ENCODE measurements around the gene CDHR2. TPM values are rescaled to one million over a fixed set of nuclear protein-coding genes. Genes with fewer than 3 reads are reported as not detected.

Gene CDHR2
- total RNA-seq, 2 donors from 2014 or later, result 0.67 to 0.81 TPM

DNA sequence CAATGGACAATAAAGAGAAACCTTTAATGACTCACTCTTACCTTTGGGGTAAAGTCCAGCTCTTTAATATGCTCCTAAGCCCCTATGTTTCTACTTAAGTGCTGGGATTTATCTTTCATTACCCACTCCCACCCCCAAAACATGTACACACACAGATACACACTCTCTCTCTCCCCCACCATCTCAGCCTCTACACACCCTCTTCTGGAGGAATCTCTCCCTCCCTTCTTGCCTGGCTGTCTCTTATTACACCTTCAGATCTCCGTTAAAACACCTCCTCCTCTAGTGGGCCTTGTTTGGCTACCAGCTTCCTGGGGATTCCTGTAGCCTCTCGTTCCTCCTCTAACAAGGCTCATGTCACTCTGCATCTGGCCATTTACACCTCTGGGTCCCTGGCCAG is 53.9 kb downstream of the CDHR2 start:
- no peak overlapping the region for H3K4me3 Mint-ChIP-seq
- H3K4me1 Mint-ChIP-seq (ENCODE audit: low read depth), result peaks cover 11% of the 10 kb centered on the region
- no peak for DNase-seq
- peaks cover 7% of the 10 kb centered on the region for H3K27me3 Mint-ChIP-seq (ENCODE audit: low read depth)
- ATAC-seq (replicated peaks in 1 of 2), result no peak
- H3K9me3 Mint-ChIP-seq, result no peaks in the 10 kb centered on the region
- no peaks in the 10 kb centered on the region for H3K36me3 Mint-ChIP-seq (ENCODE audit: insufficient read depth in 2 of 2)
- no peak overlapping the region for H3K27ac Mint-ChIP-seq

DNA sequence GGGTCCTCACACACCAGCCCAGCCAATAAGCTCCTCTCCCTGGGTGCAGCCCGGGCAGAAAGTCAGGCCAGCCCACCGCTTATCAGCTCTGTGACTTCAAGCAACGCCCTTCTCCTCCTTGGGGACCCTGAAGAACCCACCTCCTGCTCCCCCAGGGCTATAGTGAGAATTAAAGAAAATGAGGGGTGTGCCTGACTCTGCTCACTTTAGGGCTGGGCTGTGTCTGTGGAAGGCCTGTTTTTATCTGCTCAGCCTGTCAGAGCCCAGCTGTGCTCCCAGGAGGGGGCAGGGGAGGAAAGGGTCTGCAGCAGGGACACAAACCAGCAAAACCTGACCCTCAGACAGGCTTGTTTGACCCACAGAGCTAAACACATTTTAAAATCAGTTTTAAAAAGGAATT is 56.9 kb downstream of the CDHR2 start:
- H3K27me3 Mint-ChIP-seq (ENCODE audit: low read depth), result peaks cover 10% of the 10 kb centered on the region
- no peak for ATAC-seq (replicated peaks in 1 of 2)
- H3K36me3 Mint-ChIP-seq (ENCODE audit: insufficient read depth in 2 of 2), result peaks cover 0 to 2% of the 10 kb centered on the region in 2 donors
- no peaks in the 10 kb centered on the region for H3K9me3 Mint-ChIP-seq
- no peak overlapping the region for H3K27ac Mint-ChIP-seq
- peaks cover 11% of the 10 kb centered on the region for H3K4me1 Mint-ChIP-seq (ENCODE audit: low read depth)
- DNase-seq, result no peak
- no peak overlapping the region for H3K4me3 Mint-ChIP-seq

DNA sequence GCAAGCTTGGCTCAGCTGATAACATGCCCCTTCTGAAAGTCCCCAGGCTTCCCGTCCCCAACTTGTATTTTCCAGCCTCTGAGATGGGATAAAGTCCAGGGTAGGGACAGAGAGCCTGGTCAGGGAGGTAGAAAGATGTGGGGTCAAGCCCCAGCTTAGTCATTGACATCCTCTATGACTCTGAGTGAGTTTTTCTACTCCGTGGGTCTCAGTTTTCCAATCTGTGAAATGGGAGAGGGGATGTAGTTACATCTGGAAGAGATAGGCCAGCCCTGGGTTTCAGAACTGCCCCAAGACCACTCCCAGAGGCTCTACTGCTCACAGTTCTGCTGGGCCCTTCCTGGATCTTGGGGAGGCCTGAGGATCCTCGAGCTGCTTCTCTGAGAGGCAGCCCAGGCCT is 57.7 kb downstream of the CDHR2 start:
- no peak for ATAC-seq (replicated peaks in 1 of 2)
- H3K36me3 Mint-ChIP-seq (ENCODE audit: insufficient read depth in 2 of 2), result peaks cover 0 to 2% of the 10 kb centered on the region in 2 donors

DNA sequence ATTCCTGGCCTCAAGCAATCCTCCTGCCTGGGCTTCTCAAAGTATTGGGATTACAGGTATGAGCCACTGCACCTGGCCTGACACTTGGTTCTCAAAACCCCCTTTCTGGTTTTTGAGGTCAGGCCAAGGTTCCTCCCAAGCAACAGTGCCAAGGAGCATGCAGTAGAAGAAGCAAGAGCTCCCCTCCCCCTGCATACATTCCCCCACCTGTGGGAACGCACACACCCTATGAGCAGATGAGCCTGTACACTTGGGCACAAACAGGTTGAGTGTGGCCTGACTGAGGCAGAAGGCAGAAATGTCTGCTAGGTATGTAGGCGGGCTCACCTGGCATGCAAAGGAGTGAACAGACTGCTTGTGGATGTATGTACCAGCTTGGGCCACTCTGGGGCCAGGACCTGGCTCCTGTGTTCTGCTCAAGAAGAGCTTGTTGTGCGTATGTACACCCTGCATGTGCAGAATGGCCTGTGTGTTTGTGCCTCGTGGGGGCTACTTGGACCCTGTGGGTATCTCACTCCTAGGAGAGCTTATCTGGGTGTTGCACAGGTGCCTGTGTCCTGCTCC is 59.1 kb downstream of the CDHR2 start:
- Mint-ChIP-seq H3K27me3 (ENCODE audit: low read depth) (peaks cover 28% of the 10 kb centered on the region), H3K9me3 (no peaks in the 10 kb centered on the region), H3K4me1 (ENCODE audit: low read depth) (peaks cover 17% of the 10 kb centered on the region), H3K4me3 (peak overlapping the region; percentile 87 to 96), H3K36me3 (ENCODE audit: insufficient read depth in 2 of 2) (peaks cover 0 to 2% of the 10 kb centered on the region in 2 donors), H3K27ac (no peak overlapping the region)
- no peak for DNase-seq
- no peak for ATAC-seq (replicated peaks in 1 of 2)

More for the DNA sequence above, 57.7 kb downstream of the CDHR2 start:
- H3K27me3 Mint-ChIP-seq (ENCODE audit: low read depth), result peaks cover 16% of the 10 kb centered on the region
- no peak overlapping the region for H3K4me3 Mint-ChIP-seq
- peaks cover 17% of the 10 kb centered on the region for H3K4me1 Mint-ChIP-seq (ENCODE audit: low read depth)
- no peak for DNase-seq
- H3K9me3 Mint-ChIP-seq, result no peaks in the 10 kb centered on the region
- no peak overlapping the region for H3K27ac Mint-ChIP-seq

DNA sequence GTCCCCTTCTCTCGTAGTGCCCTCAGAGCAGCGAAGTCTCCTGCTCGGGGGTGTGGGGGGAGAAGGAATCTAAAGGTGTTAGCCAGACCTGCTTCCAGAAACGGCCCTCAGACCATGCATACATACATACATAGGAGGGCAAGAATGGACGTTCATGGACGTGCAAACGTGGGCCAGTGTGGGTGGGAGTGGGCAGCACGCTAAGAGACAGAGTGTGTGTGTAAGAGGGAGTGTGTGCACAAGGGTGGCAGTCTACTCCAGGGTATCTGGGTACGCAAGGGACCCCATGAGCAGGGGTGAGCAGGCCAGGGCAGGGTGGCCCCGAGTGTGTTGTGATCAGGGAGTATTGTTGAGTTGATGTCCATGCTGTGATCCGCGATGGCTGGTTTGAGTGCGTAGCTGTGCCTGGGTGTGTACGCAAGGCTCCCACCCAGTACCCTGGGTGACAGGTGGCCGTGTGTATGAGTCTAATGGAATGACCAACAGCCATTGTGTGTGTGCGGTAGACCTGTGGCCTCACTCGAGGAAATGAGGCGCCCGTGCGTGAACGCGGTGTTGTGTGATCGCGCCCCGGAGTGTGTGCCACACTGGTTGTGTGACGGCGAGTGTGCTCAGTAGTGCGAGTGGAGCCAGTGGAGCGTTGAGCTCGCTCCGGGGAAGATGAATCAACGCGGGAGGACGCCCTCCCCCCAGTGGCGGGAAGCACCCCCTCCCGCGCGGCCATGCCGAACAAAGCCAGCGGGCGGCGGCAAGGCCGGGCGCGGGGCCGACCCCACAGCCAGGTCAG is 60.0 kb downstream of the CDHR2 start:
- H3K4me1 Mint-ChIP-seq (ENCODE audit: low read depth), result peaks cover 17% of the 10 kb centered on the region

DNA sequence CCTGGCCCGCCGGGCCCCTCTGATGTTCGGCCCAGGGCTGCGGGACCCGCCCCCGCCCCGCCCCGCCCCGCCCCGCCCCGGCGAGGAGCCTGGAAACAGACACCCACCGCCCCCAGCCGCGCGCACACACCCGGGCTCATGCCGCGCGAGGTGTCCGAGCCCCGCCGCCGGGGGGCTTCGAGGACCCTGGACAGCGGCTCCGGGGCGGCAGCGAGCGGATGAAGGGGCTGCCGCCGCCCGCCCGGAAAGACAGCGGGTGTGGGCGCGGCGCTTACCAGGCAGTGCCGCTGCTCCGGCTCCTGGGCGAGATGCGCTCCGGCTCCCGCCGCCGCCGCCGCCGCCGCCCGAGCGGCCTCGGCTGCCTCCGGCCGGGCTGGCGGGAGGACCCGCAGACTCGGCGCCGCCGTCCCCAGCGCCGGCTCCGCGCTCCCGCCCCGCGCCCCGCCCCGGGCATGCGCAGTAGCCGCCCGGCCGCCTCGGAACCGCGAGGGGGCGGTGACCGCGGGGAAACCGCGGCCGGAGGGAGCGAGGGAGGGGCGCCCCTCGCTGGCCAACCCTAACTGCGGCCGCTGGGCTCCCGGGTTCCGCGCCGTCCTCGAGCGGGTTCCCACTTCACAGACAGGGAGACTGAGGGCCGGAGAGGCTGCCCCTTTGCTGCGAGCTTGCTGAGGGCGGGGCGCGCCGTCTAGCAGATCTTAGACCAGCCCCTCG is 60.7 kb downstream of the CDHR2 start, which contains the start of gene GPRIN1:
Gene GPRIN1 (minus strand): TSS at position 433 of the 711 bp plus-strand sequence. CDS start 10,322 bp downstream, outside the sequence.
- Mint-ChIP-seq H3K9me3 (no peaks in the 10 kb centered on the region), H3K27me3 (ENCODE audit: low read depth) (peaks cover 31% of the 10 kb centered on the region), H3K4me1 (ENCODE audit: low read depth) (peaks cover 17% of the 10 kb centered on the region), H3K27ac (peak within 1 kb of the TSS; percentile 90), H3K4me3 (peak within 1 kb of the TSS; percentile 87 to 96), H3K36me3 (ENCODE audit: insufficient read depth in 2 of 2) (peaks cover 0 to 2% of the 10 kb centered on the region in 2 donors)
- peak; percentile 83 to 86 for ATAC-seq (replicated peaks in 1 of 2)
- DNase-seq, result peak; percentile 71 to 83

More for the DNA sequence above, 60.0 kb downstream of the CDHR2 start:
- Mint-ChIP-seq H3K27me3 (ENCODE audit: low read depth) (peaks cover 28% of the 10 kb centered on the region), H3K36me3 (ENCODE audit: insufficient read depth in 2 of 2) (peaks cover 0 to 2% of the 10 kb centered on the region in 2 donors), H3K9me3 (no peaks in the 10 kb centered on the region), H3K27ac (peak overlapping the region; percentile 90), H3K4me3 (peak overlapping the region; percentile 87 to 96)
- DNase-seq (peak; percentile 23 to 25), ATAC-seq (replicated peaks in 1 of 2) (no peak)

DNA sequence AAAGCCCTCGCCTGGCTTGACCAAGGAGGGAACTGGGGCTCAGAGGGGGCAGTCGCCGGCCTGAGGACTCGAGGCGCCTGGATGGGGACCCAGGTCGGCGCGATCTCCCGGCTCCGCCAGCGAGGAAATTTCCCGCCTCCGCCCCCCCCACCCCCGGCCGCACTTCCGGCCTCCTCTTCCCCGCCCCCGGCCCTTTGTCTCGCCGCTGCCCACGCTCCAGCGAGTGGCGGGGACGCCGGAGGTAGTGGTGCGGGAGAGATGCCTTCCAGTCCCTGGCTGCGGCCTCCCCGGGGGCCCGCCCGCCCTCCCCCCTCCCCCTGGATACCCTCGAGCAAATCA is 61.3 kb downstream of the CDHR2 start:
- H3K36me3 Mint-ChIP-seq (ENCODE audit: insufficient read depth in 2 of 2), result peaks cover 0 to 2% of the 10 kb centered on the region in 2 donors
- peaks cover 37% of the 10 kb centered on the region for H3K27me3 Mint-ChIP-seq (ENCODE audit: low read depth)
- DNase-seq (peak in 1 of 2 donors; percentile 26), ATAC-seq (replicated peaks in 1 of 2) (peak; percentile 8 to 19)
- H3K4me3 Mint-ChIP-seq, result peak overlapping the region; percentile 72 to 79
- no peaks in the 10 kb centered on the region for H3K9me3 Mint-ChIP-seq
- no peak overlapping the region for H3K27ac Mint-ChIP-seq
- H3K4me1 Mint-ChIP-seq (ENCODE audit: low read depth), result peaks cover 17% of the 10 kb centered on the region

DNA sequence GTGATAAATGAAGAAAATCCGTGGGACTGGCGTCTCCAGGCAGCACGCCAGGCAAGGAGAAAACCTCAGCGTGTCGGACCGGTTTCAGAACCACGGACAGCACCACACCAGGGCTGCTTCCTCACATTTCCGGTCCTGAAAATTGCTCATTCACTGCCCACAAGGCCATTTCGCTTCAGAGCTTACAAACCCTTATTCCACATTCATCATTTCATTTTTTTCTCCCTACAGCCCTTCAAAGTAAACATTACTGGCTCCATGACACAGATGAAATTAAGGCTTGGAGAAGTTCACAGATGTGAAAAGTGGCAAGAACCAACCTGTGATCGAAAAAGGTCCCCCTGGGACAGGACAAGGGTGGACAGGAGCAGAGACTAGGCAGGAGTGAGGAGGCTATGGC is 62.3 kb downstream of the CDHR2 start:
- Mint-ChIP-seq H3K27ac (no peak overlapping the region), H3K36me3 (ENCODE audit: insufficient read depth in 2 of 2) (peaks cover 0 to 2% of the 10 kb centered on the region in 2 donors), H3K4me1 (ENCODE audit: low read depth) (peaks cover 17% of the 10 kb centered on the region), H3K4me3 (no peak overlapping the region), H3K27me3 (ENCODE audit: low read depth) (peaks cover 47% of the 10 kb centered on the region), H3K9me3 (no peaks in the 10 kb centered on the region)
- ATAC-seq (replicated peaks in 1 of 2) (no peak), DNase-seq (peak; percentile 70 to 74)

DNA sequence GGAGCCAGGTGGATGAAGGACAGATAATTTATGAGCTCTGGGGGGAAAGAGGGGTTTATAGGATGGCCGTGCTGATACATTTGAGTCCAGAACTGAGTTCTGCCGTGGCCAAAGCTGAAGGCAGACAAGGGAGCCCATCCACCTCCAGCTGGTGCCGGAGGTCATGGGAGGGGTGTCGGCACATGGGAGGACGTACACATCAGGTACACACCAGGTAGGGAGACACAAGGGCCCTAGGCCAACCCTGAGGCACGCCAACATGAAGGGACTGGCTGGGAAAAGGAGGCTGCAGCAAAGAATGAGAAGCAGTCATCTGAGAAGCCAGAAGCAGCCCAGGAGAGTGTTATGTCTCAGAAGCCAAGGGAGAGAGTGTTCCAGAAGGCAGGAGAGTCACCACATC is 62.9 kb downstream of the CDHR2 start:
- peaks cover 0 to 2% of the 10 kb centered on the region in 2 donors for H3K36me3 Mint-ChIP-seq (ENCODE audit: insufficient read depth in 2 of 2)
- DNase-seq (no peak), ATAC-seq (replicated peaks in 1 of 2) (no peak)
- H3K4me3 Mint-ChIP-seq, result no peak overlapping the region
- peaks cover 53% of the 10 kb centered on the region for H3K27me3 Mint-ChIP-seq (ENCODE audit: low read depth)
- no peaks in the 10 kb centered on the region for H3K9me3 Mint-ChIP-seq
- H3K4me1 Mint-ChIP-seq (ENCODE audit: low read depth), result peaks cover 17% of the 10 kb centered on the region
- H3K27ac Mint-ChIP-seq, result no peak overlapping the region

DNA sequence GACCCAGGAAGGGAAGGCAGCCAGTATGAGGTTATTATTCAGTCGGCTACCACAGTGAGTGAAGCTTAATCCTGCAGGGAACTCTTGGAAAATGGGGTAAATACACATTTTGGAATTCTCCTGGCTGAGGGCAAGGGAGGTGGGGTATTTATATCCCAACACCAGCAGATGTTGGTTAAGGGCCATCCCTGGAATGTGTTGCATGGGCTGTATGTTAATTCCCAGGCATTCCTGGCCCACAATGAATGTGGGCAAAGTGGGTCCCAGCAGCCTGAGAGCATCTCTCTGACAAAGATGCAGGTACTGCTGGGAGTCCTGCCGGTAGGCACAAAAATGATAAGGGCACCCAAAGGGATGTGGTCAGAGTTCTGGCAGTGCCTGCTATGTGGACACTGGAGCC is 63.7 kb downstream of the CDHR2 start:
- H3K27me3 Mint-ChIP-seq (ENCODE audit: low read depth), result peaks cover 61% of the 10 kb centered on the region
- H3K36me3 Mint-ChIP-seq (ENCODE audit: insufficient read depth in 2 of 2), result peaks cover 0 to 2% of the 10 kb centered on the region in 2 donors
- ATAC-seq (replicated peaks in 1 of 2), result no peak
- peaks cover 17% of the 10 kb centered on the region for H3K4me1 Mint-ChIP-seq (ENCODE audit: low read depth)
- DNase-seq, result no peak
- no peak overlapping the region for H3K27ac Mint-ChIP-seq
- no peak overlapping the region for H3K4me3 Mint-ChIP-seq
- no peaks in the 10 kb centered on the region for H3K9me3 Mint-ChIP-seq

DNA sequence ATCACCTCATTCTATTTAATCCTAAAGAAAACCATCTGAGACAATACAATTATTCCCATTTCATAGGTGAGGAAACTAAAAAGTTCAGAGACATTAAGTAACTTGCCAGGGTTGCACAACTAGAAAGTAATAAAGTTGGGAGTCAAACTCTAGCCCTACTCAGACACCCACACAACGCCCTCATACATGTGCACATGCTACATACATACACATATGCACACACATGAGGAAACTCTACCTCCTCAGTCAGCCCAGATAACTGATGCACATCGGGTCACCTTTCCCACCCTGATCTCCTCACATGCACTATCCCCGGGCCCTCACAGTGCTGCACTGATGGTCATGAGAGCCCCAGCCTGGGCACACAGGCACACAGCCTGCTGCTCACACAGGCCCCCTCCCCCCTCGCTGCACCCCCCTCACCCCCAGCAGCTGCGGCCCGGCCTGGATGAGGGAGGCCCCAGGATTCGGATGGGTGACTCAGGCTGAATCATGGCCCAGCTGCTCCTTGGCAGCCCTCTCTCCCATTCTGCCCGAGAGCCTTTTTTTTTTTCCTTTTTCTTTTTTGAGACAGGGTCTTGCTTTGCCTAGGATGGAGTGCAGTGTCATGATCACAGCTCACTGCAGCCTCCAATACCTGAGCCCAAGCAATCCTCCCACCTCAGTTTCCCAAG is 65.8 kb downstream of the CDHR2 start:
- H3K4me3 Mint-ChIP-seq, result no peak overlapping the region
- peaks cover 62% of the 10 kb centered on the region for H3K27me3 Mint-ChIP-seq (ENCODE audit: low read depth)
- H3K4me1 Mint-ChIP-seq (ENCODE audit: low read depth), result peaks cover 9% of the 10 kb centered on the region
- H3K9me3 Mint-ChIP-seq, result no peaks in the 10 kb centered on the region
- ATAC-seq (replicated peaks in 1 of 2) (no peak), DNase-seq (no peak)
- H3K27ac Mint-ChIP-seq, result no peak overlapping the region
- no peaks in the 10 kb centered on the region for H3K36me3 Mint-ChIP-seq (ENCODE audit: insufficient read depth in 2 of 2)

DNA sequence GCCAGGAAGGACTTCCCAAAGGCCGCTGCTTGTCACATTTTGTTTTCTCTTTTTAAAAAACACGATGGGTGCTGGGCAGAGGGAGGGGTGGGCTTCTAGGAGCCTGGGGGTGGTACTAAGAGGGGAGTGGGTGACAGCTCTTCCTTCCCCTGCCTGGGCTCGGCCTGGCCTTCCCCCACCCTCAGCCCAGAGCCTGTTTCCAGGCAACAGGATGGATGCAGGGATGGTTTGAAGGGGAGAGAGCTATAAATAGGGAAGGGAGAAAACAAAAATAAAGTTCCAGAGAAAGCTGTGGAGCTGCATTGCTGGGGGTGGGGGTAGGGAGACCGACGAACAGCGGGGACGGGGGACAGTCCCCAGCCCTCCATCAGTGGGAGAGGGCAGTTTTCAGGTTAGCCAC is 67.4 kb downstream of the CDHR2 start:
- no peaks in the 10 kb centered on the region for H3K9me3 Mint-ChIP-seq
- H3K27me3 Mint-ChIP-seq (ENCODE audit: low read depth), result peaks cover 71% of the 10 kb centered on the region
- H3K4me1 Mint-ChIP-seq (ENCODE audit: low read depth), result peaks cover 10% of the 10 kb centered on the region
- ATAC-seq (replicated peaks in 1 of 2) (no peak), DNase-seq (no peak)
- H3K27ac Mint-ChIP-seq, result no peak overlapping the region
- H3K36me3 Mint-ChIP-seq (ENCODE audit: insufficient read depth in 2 of 2), result no peaks in the 10 kb centered on the region
- no peak overlapping the region for H3K4me3 Mint-ChIP-seq

DNA sequence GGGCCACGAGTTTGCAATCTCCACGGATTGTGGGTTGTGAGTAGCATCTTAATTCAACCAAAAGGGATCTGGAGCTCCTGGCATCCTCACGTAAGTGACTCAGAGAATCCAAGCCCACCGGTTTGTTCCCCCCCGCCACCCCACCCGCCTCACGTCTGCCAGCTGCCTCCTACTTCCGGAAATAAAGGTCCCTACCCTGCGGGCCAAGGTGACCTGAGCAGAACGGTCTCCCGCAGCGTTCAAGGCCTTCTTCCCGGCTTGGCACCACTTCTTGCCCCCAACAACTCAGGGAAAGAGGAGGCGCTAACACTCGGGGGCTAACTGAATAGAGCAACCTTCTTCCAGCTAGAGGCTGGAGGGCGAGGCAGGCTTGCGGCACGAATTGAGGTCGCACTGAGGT is 69.6 kb downstream of the CDHR2 start:
- Mint-ChIP-seq H3K4me3 (peak overlapping the region in 1 of 2 donors; percentile 78), H3K4me1 (ENCODE audit: low read depth) (peaks cover 6% of the 10 kb centered on the region), H3K27me3 (ENCODE audit: low read depth) (peaks cover 69% of the 10 kb centered on the region), H3K9me3 (no peaks in the 10 kb centered on the region), H3K36me3 (ENCODE audit: insufficient read depth in 2 of 2) (no peaks in the 10 kb centered on the region), H3K27ac (no peak overlapping the region)
- ATAC-seq (replicated peaks in 1 of 2) (no peak), DNase-seq (no peak)

Measured in activated T-cell treated with anti-CD3 and anti-CD28 coated beads, Interleukin-2, amount 50 U/mL, for 72 hours (primary cell).